GM21528 (cell line): ENCODE data around the gene GAGE12C.
"Not testable (repeated sequence)": the region's sequence is repeated elsewhere in the genome, so short reads cannot be mapped to it uniquely, and the experiment has no call there.

Experiments used
- ATAC-seq: cut with Tn5 transposase; IDR thresholded peaks from one replicate; pipeline ENCODE4 v1.9.1; 2021; ENCODE audit warnings: mild to moderate bottlenecking, moderate library complexity; ENCODE audit not compliant: unreplicated experiment, low FRiP score

GAGE12C gene

DNA sequence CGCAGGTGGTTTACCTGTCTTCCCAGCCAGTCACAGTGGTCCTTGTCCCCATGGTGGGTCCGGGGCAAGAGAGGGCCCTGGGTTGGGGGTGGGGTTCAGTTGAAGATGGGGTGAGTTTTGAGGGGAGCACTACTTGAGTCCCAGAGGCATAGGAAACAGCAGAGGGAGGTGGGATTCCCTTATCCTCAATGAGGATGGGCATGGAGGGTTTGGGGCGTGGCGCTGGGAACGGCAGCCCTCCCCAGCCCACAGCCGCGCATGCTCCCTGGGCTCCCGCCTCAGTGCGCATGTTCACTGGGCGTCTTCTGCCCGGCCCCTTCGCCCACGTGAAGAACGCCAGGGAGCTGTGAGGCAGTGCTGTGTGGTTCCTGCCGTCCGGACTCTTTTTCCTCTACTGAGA, at the start of gene GAGE12C:
TSS of gene GAGE12C (plus strand) at position 301 of the 400 bp plus-strand sequence. CDS start 1,155 bp downstream, outside the sequence.
- not testable (repeated sequence) for ATAC-seq

GRCh38 chrX:49541433-49541832, 9.5 kb downstream of the GAGE12C start, which contains the start of gene GAGE12D:
Gene GAGE12D, plus strand, starts transcription at chrX:49541733. Its CDS starts 1,155 bp downstream, at chrX:49542888.
- not testable (repeated sequence) for ATAC-seq

- not testable (repeated sequence) for ATAC-seq
Measured at GRCh38 chrX:49550989-49551388, 19.0 kb downstream of the GAGE12C start, which contains the start of gene GAGE12E. Gene GAGE12E, plus strand, starts transcription at chrX:49551289. Its CDS starts 1,155 bp downstream, at chrX:49552444.

- ATAC-seq: not testable (repeated sequence)
Measured at GRCh38 chrX:49560542-49560941, 28.6 kb downstream of the GAGE12C start, which contains the start of gene GAGE12F. Gene GAGE12F, plus strand, starts transcription at chrX:49560842. Its CDS starts 1,155 bp downstream, at chrX:49561997.

- not testable (repeated sequence) for ATAC-seq
Measured at GRCh38 chrX:49568728-49569127, 36.8 kb downstream of the GAGE12C start.

DNA sequence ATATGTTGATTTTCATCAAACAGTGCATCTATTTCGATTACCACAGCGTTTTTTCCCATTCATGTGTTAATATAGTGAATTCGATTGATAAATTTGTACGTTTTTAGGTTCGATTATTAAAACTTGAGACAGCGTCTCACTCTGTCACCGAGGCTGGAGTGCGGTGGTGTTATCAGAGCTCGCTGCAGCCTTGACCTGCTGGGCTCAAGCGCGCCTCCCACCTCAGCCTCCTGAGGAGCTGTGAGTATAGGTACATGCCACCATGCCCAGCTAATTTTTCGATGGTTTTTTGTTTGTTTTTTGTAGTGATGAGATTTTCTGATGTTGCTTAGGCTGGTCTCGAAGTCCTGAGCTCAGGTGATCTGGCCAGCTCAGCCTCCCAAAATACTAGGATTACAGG, 37.2 kb downstream of the GAGE12C start:
- not testable (repeated sequence) for ATAC-seq

GRCh38 chrX:49570100-49570499, 38.1 kb downstream of the GAGE12C start, which contains the start of gene GAGE12G:
Gene GAGE12G, plus strand, starts transcription at chrX:49570400. Its CDS starts 1,155 bp downstream, at chrX:49571555.
- not testable (repeated sequence) for ATAC-seq

GRCh38 chrX:49579649-49580048, 47.7 kb downstream of the GAGE12C start, which contains the start of gene GAGE12H:
Gene GAGE12H, plus strand, starts transcription at chrX:49579949. Its CDS starts 1,155 bp downstream, at chrX:49581104.
- not testable (repeated sequence) for ATAC-seq
